Measurements from ENCODE around the gene GPRC5C.

GPRC5C gene, protein sequence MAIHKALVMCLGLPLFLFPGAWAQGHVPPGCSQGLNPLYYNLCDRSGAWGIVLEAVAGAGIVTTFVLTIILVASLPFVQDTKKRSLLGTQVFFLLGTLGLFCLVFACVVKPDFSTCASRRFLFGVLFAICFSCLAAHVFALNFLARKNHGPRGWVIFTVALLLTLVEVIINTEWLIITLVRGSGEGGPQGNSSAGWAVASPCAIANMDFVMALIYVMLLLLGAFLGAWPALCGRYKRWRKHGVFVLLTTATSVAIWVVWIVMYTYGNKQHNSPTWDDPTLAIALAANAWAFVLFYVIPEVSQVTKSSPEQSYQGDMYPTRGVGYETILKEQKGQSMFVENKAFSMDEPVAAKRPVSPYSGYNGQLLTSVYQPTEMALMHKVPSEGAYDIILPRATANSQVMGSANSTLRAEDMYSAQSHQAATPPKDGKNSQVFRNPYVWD

DNA sequence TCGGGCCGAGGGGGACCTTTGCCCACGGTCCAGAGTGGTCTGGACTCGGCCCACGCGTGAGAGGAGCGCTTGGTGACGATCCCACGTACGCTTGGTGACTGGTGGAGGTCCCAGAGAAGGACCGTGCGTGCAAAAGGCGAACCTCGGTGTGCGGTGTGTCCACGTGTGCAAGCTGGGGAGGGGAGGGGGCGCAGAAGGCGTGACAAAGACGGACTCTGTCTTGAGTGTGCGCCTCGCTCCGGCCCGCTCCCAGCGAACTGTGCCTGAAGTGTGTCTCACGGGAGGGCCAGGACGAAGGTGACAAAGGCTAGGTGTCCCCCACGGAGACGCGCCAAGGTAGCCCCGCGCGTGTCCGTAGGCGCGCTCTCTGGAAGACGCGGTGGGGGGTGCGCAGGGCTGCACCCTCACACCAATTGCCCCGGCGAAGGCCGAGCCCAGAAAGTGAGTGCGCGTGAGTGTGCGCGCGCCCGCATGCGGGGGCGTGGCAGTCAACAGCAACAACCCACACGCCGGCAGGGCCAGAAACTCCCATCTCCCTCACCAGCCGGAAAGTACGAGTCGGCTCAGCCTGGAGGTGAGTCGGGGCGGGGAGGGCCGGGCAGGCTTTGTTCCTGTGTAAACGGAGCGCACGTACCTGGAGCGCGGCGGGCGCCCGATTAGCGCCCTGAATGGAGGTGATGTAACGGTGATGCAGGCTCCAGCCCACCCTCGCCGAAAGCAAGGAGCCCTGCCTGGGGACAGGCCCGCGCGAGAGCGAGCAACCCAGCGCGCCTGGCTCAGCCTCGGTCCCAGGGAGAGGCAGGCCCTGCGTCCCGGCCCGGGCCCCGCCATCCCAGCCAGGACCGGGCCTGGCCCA is at the start of gene GPRC5C:
Gene GPRC5C (plus strand): TSS at position 521 of the 856 bp plus-strand sequence. CDS start 7,689 bp downstream, outside the sequence.
- peak; percentile 51 for DNase-seq (ENCODE audit: low read depth)

DNA sequence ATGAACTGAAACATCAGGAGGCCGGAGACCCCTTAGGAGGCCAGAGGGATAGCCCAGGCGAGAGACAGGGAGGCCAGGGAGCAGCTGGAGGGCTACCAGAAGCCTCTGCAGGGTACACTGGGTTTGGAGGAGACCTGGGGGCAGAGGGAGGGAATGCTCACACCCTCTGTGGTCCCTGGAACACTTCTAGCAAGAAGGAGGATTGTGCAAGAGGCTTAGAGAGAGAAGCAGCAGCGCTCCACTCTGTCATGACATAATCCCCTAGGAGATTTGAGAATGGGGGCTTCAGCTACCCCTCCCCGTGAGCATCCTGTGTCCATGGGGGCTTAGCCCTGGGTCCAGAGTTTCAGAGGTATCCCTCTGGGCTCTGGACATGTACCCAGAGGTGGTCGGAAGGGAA is 48.7 kb upstream of the GPRC5C start:
- no peak for DNase-seq (ENCODE audit: low read depth)

DNA sequence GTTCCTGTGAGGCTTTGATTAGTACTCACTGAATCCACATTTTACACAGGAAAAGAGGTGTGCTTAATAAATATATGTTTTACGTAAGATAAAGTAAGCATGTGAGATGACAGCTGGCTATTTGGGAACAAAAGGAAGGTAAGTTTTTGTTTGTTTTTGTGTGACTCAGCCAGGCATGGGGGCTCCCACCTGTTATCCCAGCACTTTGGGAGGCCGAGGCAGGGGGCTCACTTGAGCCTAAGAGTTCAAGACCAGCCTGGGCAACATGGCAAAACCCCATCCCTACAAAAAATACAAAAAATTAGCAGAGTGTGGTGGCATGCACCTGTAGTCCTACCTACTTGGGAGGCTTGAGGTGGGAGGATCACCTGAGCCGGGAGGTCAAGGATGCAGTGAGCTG is 46.7 kb upstream of the GPRC5C start:
- no peak for DNase-seq (ENCODE audit: low read depth)

DNA sequence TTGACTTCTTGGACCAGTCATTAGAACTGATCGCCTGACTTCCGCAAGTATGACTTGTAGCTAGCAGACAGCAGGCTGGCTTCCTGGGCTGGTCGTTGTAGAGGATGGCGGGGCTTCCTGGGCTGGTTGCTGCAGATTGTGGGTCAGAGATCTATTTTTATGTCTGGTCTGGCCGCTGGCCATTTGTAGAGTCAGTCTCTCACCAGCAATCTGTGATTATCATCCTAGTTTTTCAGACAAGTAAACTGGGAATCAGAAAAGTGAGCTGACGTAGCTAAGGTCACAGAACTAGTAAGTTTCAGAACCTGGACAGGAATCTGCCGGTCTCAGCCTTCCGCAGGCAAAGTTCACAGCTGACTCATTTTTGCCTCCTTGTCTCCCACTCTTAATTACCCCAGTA is 45.5 kb upstream of the GPRC5C start:
- DNase-seq (ENCODE audit: low read depth): peak; percentile 36

DNA sequence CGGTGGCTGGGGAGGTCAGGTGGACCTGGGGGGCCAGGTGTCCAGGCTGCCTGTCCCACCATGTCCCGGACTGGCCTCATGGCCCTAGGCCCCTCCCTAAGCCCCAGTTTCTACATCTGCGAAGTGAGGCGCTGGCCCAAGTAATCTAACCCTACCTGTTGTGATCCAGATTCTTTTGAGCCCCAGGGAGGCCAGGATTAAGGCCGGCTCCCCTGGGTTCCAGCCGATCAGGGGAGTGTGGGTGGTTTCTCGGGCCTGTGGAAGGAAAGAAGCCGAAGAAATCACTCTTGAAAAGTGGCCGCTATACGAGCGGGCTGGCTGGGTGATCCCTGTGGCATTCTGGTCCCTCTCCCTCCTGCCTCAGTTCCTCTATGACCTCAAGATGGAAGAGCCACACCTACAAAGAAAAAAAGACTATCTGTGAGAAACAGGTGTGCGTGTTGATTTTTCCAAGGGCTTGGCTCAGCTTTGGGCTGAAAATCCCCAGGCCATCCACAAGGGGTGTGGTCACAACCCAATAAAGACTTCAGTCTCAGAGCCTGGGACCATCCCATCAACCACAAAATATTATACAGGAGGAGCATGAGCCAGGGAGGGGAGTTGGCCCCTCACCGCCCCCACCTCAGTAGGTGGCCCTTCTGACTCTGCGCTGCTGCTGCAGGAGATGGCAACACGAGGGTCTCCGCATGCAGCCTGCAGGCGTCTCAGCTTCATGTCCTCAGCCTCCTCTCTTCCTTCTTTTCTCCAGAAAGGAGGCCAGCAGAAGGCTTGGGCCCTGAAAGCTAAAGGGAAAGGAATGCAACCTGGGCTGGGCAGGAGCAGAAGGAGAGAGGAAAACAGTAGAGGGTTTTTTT is 44.3 kb upstream of the GPRC5C start:
- DNase-seq (ENCODE audit: low read depth): no peak

DNA sequence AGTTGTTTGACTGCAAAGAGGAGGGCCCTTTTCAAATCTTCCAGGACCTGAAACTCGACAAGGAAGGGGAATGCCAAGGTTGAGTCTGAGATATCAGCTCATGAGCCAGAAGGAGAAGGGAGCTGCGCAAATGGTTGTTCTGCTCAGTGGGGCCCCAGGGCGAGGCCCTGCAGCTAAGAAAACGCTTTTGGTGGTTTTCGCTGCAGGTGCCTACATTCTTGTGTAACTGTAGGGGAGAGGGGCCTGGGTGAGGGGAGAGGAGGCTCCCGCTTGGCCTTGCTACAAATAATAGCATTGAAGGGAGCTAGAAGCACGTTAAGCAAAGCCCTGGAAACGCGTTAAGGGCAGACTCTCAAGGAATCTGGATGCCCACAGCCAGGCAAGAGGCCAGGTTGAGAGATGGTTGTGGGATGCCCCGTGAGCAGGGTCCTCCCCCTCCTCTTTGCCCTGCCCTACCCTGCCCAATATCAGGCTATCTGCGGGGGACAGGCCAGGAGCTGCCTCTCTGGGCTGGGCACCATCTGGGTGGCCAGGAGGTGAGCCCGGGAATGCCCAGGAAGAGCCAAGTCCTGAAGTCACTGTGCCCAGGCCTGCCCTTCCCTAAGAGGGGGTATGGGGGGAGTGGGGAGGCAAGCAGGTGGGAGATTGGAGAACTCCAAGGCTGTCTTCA is 42.7 kb upstream of the GPRC5C start:
- DNase-seq (ENCODE audit: low read depth): no peak

DNA sequence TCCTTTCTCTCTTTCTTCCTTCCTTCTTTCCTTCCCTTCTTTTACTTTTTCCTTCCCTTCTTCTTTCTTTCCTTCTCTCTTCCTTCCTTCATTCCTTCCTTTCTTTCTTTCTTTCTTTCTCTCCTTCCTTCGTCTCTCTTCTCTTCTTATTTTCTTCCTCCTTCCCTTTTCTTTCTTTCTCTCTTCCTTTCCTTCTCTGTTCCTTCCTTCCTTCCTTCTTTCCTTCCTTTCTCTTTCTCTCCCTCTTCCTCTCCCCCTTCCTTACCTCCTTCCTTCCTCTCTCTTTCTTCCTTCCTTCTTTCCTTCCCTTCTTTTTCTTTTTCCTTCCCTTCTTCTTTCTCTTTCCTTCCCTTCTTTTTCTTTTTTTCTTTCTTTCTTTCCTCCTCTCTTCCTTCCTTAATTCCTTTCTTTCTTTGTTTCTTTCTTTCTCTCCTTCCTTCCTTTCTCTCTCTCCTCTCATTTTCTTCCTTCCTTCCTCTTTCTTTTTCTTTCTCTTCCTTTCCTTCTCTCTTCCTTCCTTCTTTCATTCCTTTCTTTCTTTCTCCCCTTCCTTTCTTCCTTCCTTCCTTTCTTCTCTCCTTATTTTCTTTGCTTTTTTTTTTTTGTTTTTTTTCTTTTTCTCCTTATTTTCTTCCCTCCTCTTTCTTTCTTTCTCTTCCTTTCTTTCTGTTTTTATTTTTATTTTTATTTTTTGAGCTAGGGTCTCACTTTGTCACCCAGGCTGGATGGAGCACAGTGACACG is 41.8 kb upstream of the GPRC5C start:
- no peak for DNase-seq (ENCODE audit: low read depth)

DNA sequence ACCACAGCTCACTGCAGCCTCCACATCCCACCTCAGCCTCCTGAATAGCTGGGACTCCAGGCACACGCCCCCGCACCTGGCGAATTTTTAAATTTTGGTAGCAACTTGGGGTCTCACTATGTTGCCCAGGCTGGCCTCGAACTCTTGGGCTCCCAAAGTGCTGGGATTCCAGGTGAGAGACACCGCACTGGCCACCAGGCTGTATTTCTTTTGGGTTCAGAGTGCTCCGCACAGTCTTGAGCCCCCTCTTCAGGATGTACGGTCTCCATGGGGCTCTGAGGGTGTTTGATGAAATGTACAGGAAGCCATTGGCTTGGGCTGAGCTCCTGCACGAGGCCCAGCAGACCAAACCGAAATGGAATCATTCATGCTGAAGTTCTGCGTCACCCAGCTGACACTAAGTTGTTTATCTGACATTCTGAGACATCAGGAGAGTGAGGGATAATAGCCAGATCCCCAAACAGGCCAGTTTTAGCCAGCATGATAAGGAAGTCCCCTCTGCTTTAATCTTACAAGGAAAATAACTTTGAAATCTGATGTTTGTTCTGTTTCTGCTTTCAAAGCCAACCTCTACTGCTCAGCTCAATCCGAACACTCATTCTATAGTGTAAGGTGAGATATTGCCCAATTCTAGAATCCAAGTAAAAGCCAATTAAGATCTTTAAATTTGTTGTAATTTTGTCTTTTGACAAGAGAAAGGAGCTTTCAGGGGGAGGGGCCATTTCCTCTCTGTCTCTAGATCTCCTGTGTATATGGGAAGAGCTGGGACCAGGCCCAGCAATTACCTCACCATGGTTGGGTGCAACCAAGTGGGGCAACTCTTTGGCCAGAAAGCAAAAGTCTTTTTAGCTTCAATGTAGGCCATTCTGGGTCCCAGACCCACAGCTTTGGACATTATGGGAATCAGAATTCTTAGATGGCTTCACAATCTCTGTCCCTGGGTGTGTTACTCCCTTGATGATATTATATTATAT is 40.9 kb upstream of the GPRC5C start:
- peak; percentile 40 for DNase-seq (ENCODE audit: low read depth)

DNA sequence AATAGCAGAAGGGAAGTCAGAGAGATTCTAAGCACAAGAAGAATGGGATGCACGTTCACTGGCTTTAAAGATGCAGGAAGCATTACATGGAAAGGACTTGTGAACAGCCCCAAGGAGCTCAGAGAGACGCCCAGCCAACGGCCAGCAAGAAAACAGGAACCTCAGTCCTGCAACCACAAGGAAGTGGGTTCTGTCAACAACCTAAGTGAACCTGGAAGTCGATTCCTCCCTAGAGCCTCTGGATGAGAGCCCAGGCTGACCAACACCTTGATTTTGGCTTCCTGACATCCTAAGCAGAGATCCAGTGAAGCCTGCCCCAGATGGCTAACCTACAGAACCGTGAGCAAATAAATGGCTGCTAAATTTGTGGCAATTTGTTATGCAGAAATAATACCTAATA is 40.1 kb upstream of the GPRC5C start:
- DNase-seq (ENCODE audit: low read depth): no peak

DNA sequence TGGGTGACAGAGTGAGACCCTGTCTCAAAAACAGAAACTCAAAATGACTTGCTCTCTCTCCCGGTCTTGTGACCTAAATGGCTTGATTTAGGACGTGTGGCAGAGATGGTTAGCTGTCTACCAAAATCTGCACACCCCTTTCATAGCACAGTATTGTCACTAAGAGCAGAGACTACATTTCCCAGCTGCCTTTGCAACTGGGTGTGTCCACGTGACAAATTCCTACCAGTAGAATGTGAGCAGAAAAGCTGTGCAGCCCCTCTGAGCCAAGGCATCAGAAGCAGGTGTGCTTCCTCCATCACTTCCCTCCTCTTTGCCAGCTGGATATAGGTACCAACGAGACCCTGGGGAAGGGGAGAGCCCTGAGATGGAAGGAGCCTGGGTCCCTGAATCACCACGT is 39.0 kb upstream of the GPRC5C start:
- no peak for DNase-seq (ENCODE audit: low read depth)

DNA sequence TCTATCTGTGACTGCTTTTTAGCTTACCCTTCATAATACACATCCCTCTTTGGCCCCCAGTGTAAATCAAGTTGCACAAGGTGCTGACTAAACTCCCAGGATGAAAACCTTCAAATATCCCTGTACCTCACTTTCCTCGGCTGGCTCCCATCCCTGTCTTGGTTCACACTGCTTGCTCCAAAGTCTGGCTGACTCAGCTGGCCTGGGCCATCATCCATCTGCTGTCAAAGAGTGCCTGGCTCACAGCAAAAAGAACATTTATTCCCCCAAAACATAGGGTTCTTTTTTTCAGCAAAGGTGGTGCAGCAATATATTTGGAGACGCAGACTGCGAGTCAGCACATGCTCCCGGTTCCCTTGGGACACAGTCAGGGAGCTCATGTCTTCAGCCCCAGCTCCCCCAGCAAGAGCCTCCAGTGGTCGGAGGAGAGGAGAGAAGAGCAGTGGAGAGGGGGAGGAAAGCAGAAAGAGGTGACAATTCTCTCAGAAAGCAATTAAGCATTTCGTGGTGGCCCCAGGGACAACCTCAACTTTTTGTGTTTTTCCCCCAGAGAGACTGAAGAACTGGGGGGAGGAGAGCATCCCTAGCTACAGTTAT is 38.4 kb upstream of the GPRC5C start:
- DNase-seq (ENCODE audit: low read depth): peak; percentile 54

DNA sequence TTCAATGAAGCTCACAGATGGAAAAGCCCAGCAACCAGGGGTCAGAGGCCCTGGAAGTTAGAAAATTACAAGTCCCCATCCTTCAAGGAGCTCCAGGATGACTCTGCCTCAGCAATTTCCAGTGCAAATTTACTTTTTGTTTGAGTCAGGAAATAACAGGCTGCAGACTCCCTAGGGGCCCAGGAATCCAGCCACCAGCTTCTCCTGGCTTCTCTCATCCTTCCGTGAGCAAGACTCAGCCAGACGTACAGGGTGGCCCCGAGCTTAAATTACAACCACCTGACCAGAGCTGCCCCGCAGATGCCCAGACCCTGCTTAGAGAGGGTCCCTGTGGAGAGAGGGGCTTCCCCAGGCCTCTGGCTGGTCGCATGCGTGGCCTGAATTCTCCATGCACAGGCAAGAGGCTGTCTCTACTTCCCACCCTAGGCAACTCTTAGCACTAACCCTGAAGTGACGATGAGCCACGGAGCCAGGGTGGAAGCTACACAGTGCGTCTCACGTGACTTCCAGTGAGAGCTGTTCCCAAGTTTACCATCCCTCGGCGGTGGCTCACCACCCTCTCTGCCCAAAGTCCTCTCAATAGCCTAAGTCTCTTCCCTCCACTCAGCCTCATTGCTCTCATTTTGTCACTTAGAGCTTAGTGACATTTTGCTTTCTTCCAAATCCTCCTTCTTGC is 37.5 kb upstream of the GPRC5C start:
- DNase-seq (ENCODE audit: low read depth): no peak

DNA sequence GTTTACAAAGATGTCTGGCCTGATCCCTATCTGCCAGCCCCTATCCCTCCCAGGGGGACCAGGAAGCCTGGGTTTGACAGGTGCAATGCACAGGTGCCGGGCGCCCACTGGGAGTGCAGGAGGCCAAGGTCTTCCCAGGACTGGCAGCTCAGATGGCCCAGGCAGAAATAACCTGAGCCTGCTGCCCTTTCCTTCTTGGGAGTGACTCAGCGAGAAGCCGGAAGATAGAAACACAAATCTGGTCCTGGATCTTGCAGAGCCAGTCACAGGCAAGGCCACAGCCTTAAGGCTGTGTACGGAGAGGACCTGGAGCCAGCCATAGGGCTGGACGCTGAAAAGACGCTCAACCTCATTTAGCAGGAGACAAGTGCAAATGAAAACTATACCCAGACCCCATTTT is 36.9 kb upstream of the GPRC5C start:
- DNase-seq (ENCODE audit: low read depth): no peak

DNA sequence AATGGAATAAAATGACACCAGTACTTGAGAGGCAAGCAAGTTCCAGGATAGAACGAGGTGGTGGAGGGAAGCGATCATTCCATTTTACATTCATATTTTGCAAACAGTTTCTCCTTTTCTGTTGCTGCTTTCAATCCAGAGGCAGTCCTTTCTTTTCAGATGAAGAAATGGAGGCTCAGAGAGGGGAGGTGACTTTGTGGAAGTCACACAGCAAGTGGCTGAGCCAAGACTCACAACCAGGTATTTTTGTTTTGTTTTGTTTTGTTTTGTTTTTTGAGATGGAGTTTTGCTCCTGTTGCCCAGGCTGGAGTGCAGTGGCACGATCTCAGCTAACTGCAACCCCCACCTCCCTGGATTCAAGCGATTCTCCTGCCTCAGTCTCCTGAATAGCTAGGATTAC is 35.3 kb upstream of the GPRC5C start:
- DNase-seq (ENCODE audit: low read depth): no peak

DNA sequence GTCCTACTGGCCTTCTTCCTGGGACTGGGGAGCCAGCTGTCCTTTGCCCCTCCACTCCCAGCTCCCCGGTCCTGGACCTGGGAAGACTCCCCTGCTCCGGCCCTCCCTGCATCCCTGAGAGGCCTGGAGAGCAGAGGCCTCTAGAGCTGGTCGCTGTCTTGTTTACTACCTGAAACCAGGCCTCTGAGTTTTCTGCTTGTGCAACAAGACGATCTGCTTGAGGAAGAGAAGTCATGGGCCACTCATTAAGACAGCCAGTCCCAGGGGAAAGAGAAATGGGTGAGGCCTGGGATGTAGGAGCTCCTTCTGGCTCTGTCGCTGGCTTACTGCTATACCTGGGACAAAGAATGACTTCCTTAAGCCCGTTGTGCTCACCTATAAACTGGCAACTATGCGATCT is 29.8 kb upstream of the GPRC5C start:
- DNase-seq (ENCODE audit: low read depth): no peak

DNA sequence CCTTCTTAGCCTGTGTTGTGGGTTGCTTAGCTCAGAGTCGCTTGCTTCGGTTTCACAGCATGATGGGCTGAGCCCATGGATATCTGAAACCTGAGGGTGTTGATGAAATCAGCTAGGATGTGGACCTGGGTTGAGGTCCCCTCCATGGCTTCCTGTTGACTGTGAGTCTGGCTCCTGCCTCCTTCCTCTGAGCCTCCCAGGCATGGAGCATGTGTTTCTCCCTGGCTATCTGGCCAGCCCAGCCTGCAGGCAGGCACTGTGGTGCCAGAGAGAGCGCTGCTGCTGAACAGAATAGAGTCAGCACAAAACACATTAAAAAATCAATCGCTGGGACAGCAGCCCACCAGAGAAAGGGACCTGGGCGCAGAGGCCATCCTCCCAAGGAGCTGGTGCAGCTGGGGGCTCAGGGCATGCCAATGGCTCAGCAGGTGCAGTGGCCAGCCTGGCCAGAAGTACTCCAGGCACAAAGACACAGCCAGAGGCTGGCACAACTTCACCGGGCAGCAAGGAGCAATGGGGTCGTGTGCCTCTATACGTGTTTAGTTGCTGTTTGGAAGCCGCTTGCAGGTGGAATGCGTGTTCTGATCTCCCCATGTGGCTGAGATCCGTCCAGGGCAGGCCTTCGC is 28.3 kb upstream of the GPRC5C start:
- no peak for DNase-seq (ENCODE audit: low read depth)

DNA sequence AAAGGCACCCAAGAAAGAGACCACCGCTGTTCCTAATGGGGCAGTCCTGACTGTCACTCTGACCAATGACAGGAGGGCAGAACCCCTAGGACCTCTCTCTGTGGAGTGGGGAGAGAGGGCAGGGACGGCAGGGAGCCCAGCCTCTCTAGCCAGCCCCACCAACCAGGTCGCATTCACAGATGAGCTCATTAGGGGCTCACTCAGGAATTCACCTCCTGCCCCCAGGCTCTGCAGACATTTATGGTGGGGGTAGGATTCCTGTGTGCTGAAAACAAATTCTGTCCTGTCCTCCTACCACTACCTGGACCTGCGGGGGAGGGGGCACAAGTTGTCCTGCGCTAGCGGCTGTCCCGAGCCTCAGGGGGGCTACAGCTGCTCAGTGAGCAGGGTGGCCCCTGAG is 27.7 kb upstream of the GPRC5C start:
- DNase-seq (ENCODE audit: low read depth): no peak

DNA sequence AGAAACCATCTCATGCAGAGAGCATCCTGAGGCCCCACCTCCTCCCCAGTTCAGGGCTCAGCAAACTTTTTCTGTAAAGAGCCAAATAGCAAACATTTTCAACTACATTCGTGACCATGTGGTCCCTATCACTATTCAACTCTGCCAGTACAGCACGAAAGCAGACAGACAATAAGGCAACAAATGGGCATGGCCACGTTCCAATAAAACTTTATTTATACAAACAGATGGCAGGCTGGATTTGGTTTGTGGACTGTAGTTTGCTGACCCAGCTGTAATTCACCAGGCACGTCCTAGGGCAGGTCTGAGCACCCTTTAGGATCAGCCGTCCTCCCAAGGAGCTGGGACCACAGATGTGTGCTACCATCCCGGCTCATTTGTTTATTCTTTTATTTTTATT is 27.1 kb upstream of the GPRC5C start:
- DNase-seq (ENCODE audit: low read depth): no peak
